Neural cell (in vitro differentiated cells): ENCODE measurements around the gene SPINK8. TPM values are rescaled to one million over a fixed set of nuclear protein-coding genes. Genes with fewer than 3 reads are reported as not detected.
"Not testable (repeated sequence)": the region's sequence is repeated elsewhere in the genome, so short reads cannot be mapped to it uniquely, and the experiment has no call there.

ENCODE experiments used
- H2AFZ ChIP-seq: fragments of 200-600, 300-800 bp; sonication (generic), shearing (Covaris generic); 2 replicates; pipeline ENCODE4 v1.6.0; 2014; ENCODE audit warnings: low read depth, mild to moderate bottlenecking, antibody characterized with exemption, low read length, moderate library complexity
- H3F3A ChIP-seq: fragments of 200-600 bp; shearing (Covaris generic); 2 replicates; pipeline ENCODE4 v1.6.1; 2016; ENCODE audit warnings: mild to moderate bottlenecking, moderate library complexity, mixed read lengths, antibody characterized with exemption, low read length; ENCODE audit not compliant: insufficient read depth, poor library complexity, severe bottlenecking
- H3K27ac ChIP-seq: fragments of 200-600, 300-800 bp; sonication (generic), shearing (Covaris generic); 2 replicates; pipeline ENCODE4 v1.5.1; 2014; ENCODE audit warnings: mild to moderate bottlenecking, low read length, moderate library complexity
- H3K27me3 ChIP-seq: fragments of 300-800, 200-600 bp; sonication (generic), shearing (Covaris generic); 2 replicates; pipeline ENCODE4 v1.6.0; 2014; ENCODE audit warnings: mild to moderate bottlenecking, low read depth, low read length, moderate library complexity; ENCODE audit not compliant: insufficient read depth
- H3K36me3 ChIP-seq: fragments of 300-800, 200-600 bp; sonication (generic), shearing (Covaris generic); 2 replicates; pipeline ENCODE4 v1.5.1; 2014; ENCODE audit warnings: mild to moderate bottlenecking, antibody characterized with exemption, low read length, moderate library complexity; ENCODE audit not compliant: insufficient read depth
- H3K4me2 ChIP-seq: fragments of 300-800, 200-600 bp; sonication (generic), shearing (Covaris generic); 2 replicates; pipeline ENCODE4 v1.6.0; 2014; ENCODE audit warnings: mild to moderate bottlenecking, low read length
- H3K4me3 ChIP-seq: fragments of 300-800, 200-600 bp; sonication (generic), shearing (Covaris generic); 2 replicates; pipeline ENCODE4 v1.5.1; 2014; ENCODE audit warnings: mild to moderate bottlenecking, low read length, moderate library complexity
- H3K79me2 ChIP-seq: fragments of 200-600 bp; shearing (Covaris generic); replicated peaks from 2 replicates; pipeline ENCODE4 v1.6.0; 2014; ENCODE audit warnings: mild to moderate bottlenecking, low read length, moderate library complexity; ENCODE audit not compliant: insufficient read depth
- H3K9ac ChIP-seq: fragments of 300-800, 200-600 bp; sonication (generic), shearing (Covaris generic); 2 replicates; pipeline ENCODE4 v1.6.1; 2016; ENCODE audit warnings: mild to moderate bottlenecking, low read length, mixed read lengths
- H3K9me2 ChIP-seq: fragments of 200-600 bp; shearing (Covaris generic); 2 replicates; pipeline ENCODE4 v1.6.1; 2016; ENCODE audit warnings: mild to moderate bottlenecking, low read length, mixed read lengths; ENCODE audit not compliant: insufficient read depth
- H3K9me3 ChIP-seq: fragments of 200-600, 300-800 bp; sonication (generic), shearing (Covaris generic); 2 replicates; pipeline ENCODE4 v1.6.1; 2016; ENCODE audit warnings: mild to moderate bottlenecking, mixed run types, low read length, moderate library complexity, mixed read lengths
- H4K20me1 ChIP-seq: fragments of 200-600 bp; shearing (Covaris generic); 2 replicates; pipeline ENCODE4 v1.6.1; 2016; ENCODE audit warnings: mild to moderate bottlenecking, mixed run types; ENCODE audit not compliant: insufficient read depth
- CTCF ChIP-seq: fragments of 450-650 bp; IDR thresholded peaks from 2 replicates; pipeline ENCODE4 v1.5.1; 2014; ENCODE audit warnings: antibody characterized with exemption, mild to moderate bottlenecking, moderate library complexity; ENCODE audit not compliant: poor library complexity, severe bottlenecking
- EP300 ChIP-seq: fragments of 450-650 bp; conservative IDR thresholded peaks from 2 replicates; pipeline ENCODE4 v1.6.1; 2014; ENCODE audit warnings: antibody characterized with exemption, mild to moderate bottlenecking, moderate library complexity; ENCODE audit not compliant: poor library complexity, severe bottlenecking
- EZH2 ChIP-seq: fragments of 200-600, 300-800 bp; shearing (Covaris generic), sonication (generic); IDR thresholded peaks from 2 replicates; pipeline ENCODE4 v1.6.1; 2014; ENCODE audit warnings: antibody characterized with exemption, low read length, borderline replicate concordance, mild to moderate bottlenecking; ENCODE audit not compliant: insufficient read depth, poor library complexity, severe bottlenecking
- POLR2AphosphoS5 ChIP-seq: IDR thresholded peaks from 2 replicates; pipeline ENCODE4 v1.6.1; 2012
- RAD21 ChIP-seq: fragments of 450-650 bp; conservative IDR thresholded peaks from 2 replicates; pipeline ENCODE4 v1.6.1; 2014; ENCODE audit warnings: antibody characterized with exemption, mild to moderate bottlenecking, moderate library complexity
- REST ChIP-seq: IDR thresholded peaks from 2 replicates; pipeline ENCODE4 v1.6.1; 2012; ENCODE audit warnings: borderline replicate concordance
- SMC3 ChIP-seq: fragments of 450-650 bp; conservative IDR thresholded peaks from 2 replicates; pipeline ENCODE4 v1.6.1; 2014; ENCODE audit warnings: antibody characterized with exemption, mild to moderate bottlenecking, moderate library complexity; ENCODE audit not compliant: poor library complexity
- polyA plus RNA-seq: library from polyadenylated mRNA; depleted of rRNA; stranded (reverse); fragments of >200 nt; gene quantifications from 2 replicates; pipeline ENCODE4 v1.2.3, GENCODE V29; 2014

Gene SPINK8
- polyA plus RNA-seq, 1 donor from 2014 or later: not detected

- H3K9ac ChIP-seq: no peak overlapping the region
- no peaks in the 10 kb centered on the region for H3K27me3 ChIP-seq
- no peaks in the 10 kb centered on the region for H3K9me3 ChIP-seq
- no peak overlapping the region for H2AFZ ChIP-seq
- no peak overlapping the region for H3K4me2 ChIP-seq
- H3K79me2 ChIP-seq: no peaks in the 10 kb centered on the region
- no peaks in the 10 kb centered on the region for H3F3A ChIP-seq
- H3K9me2 ChIP-seq: no peaks in the 10 kb centered on the region
- H4K20me1 ChIP-seq: no peaks in the 10 kb centered on the region
- H3K4me3 ChIP-seq: no peak overlapping the region
- no peaks in the 10 kb centered on the region for H3K36me3 ChIP-seq
- TF ChIP-seq SMC3: no peak
- no peak for TF ChIP-seq POLR2AphosphoS5
- no peak for TF ChIP-seq RAD21
- no peak overlapping the region for H3K27ac ChIP-seq
Measured at GRCh38 chr3:48343432-48343831, 10.0 kb upstream of the SPINK8 start.

- no peak overlapping the region for H3K4me3 ChIP-seq
- no peak overlapping the region for H2AFZ ChIP-seq
Measured at GRCh38 chr3:48338635-48339034, 5.2 kb upstream of the SPINK8 start.

GRCh38 chr3:48337536-48337935 lies 4.1 kb upstream of the SPINK8 start:
- H3K4me3 ChIP-seq, H3F3A ChIP-seq, H2AFZ ChIP-seq, H3K9me2 ChIP-seq, H3K9ac ChIP-seq, H3K27me3 ChIP-seq, H3K36me3 ChIP-seq, H4K20me1 ChIP-seq, H3K4me2 ChIP-seq, H3K9me3 ChIP-seq, H3K27ac ChIP-seq, H3K79me2 ChIP-seq: not testable (repeated sequence)

More at GRCh38 chr3:48338635-48339034, 5.2 kb upstream of the SPINK8 start:
- Histone ChIP-seq H3K36me3 (no peaks in the 10 kb centered on the region), H3K27me3 (no peaks in the 10 kb centered on the region), H3K9me3 (no peaks in the 10 kb centered on the region), H3K27ac (no peak overlapping the region), H3K9ac (no peak overlapping the region), H3K79me2 (no peaks in the 10 kb centered on the region), H3K4me2 (no peak overlapping the region), H4K20me1 (no peaks in the 10 kb centered on the region), H3F3A (no peaks in the 10 kb centered on the region), H3K9me2 (no peaks in the 10 kb centered on the region)
- no peak for TF ChIP-seq RAD21
- no peak for TF ChIP-seq CTCF
- TF ChIP-seq POLR2AphosphoS5: no peak
- TF ChIP-seq EZH2: no peak
- no peak for TF ChIP-seq REST
- no peak for TF ChIP-seq EP300
- no peak for TF ChIP-seq SMC3

GRCh38 chr3:48335286-48335685 lies 1.8 kb upstream of the SPINK8 start:
- not testable (repeated sequence) for H2AFZ ChIP-seq, H4K20me1 ChIP-seq, H3K79me2 ChIP-seq, H3K4me2 ChIP-seq, H3K9me2 ChIP-seq, H3K9ac ChIP-seq, H3K27me3 ChIP-seq, H3K4me3 ChIP-seq, H3K27ac ChIP-seq, H3K36me3 ChIP-seq, H3F3A ChIP-seq, H3K9me3 ChIP-seq
